GM21390 (cell line): ENCODE results near the gene MFRP.

ENCODE experiments used
- ATAC-seq: cut with Tn5 transposase; IDR thresholded peaks from one replicate; pipeline ENCODE4 v1.9.1; 2021; ENCODE audit not compliant: unreplicated experiment

The MFRP gene

DNA sequence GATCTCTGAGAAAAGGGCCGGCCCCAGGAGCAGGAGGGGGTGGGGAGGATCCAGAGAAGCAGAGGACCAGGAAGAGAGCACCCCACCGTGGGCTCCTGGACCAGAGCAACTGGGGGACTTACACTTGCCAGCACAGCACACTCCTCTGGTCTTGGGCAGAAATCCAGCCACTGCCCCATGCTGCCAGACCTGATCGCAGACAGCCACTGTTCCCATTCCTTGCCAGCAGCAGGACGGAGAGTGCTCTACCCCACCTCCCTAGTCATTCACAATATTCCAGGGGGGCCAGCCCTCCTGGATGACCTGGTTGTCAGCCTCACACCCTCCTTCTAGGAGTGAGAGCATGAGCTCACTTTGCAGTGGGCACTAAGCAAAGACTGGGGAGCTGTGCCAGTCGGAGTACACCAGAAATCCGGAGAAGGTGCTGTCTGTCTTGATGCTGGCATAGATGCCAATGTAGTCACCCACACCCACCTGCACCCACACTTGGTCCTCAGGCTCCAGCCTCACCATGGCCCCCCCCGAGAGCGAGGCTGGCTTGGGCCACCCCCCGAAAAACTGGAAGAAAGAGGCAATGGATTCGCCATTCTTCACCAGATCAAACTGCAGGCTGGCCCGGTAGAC is 7.4 kb downstream of the MFRP start:
- no peak for ATAC-seq

DNA sequence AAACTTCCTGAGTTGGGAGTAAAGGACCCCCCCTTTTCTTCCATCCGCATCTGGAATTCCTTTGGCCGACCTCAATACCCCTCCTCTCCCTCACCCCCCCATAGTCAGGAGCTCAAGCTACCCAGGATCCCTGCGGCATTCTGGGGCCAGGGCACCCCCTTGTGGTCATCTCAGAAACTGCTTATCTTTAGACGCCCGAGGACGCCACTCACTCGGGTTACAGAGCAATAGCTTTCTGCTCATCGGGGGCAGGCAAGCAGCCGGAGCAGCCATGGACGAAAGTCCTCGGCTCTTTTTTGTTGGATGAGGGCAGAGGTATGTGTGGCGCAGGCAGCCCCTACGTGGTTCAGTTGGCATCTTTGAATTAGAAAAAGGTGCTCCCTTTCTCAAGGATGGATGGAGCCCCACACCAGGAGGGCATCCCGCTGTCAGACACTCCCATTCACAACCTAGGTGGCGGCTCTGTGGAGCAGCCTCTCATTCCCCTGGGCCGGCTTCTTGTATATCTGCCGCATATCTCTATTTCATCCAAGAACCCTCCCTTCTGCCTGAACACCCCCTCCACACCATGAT is 8.1 kb downstream of the MFRP start:
- ATAC-seq: no peak

DNA sequence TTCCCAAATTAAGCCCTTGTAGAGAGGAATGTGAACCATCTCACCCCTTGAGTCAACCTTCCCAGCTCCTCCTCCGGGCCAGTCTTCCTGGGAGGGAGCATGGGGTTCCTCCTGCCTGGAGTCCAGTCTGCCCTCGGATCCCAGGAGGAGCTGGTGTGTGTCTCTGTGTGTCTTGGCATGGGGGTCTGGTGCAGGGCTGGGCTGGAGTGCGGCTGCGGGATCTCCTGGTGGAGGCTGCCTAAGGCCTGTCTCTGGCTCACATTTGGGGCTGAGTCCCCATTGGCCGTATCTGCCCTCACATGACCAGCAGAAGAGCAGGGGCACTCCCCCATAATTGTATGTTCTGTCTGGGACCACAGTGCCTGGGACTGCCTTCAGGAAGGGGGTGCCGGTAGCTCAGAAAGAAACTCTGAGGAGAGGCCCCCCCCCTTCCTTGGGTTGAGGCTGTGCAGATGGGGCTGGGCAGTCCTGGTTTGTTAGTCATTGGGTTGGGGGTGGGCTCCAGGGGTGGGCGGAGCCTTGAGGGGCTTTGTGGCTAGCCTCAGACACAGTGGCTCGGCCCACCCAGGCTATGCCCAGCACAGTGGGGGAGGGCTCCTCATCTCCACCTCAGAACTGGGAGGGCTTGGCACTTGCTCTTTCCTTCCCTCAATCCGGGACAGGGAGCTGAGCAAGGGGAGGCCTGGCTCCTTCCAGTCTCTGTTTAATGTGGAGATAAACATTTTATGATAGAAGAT is 8.8 kb downstream of the MFRP start:
- no peak for ATAC-seq

DNA sequence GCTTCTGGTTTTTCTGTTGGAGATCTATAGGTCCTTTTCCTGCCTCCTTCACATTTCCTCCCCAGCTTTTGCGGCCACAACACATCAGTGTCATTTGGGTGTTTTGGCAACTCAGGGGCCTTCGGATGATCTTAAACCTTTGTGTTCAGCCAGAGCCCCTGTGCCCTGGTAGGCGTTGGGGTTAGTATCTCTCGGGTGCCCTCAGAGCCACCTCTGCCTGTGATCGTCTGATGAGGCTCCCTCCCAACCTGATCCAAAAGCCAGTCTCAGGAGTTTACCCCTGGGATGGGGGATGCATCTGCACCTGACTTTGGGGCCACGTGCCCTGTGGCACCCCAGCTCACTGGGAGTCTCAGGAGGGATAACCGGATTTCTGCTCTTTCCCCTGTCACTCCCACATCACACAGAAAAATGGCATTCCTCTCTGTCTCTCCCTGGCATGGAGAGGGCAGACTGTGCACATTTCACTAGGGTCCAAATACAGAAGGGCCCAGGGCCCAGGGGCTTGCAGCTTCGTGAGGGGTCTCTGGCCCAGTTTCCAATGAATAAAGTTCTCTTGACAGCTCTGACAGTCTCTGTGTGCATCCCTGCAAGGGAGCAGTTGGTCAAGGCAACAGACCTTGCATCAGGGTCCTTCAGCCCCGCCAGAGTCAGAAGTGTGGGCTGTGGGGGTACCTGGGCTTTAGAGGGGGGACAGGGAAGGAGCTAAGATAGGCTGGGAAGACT is 9.6 kb downstream of the MFRP start:
- ATAC-seq: no peak

DNA sequence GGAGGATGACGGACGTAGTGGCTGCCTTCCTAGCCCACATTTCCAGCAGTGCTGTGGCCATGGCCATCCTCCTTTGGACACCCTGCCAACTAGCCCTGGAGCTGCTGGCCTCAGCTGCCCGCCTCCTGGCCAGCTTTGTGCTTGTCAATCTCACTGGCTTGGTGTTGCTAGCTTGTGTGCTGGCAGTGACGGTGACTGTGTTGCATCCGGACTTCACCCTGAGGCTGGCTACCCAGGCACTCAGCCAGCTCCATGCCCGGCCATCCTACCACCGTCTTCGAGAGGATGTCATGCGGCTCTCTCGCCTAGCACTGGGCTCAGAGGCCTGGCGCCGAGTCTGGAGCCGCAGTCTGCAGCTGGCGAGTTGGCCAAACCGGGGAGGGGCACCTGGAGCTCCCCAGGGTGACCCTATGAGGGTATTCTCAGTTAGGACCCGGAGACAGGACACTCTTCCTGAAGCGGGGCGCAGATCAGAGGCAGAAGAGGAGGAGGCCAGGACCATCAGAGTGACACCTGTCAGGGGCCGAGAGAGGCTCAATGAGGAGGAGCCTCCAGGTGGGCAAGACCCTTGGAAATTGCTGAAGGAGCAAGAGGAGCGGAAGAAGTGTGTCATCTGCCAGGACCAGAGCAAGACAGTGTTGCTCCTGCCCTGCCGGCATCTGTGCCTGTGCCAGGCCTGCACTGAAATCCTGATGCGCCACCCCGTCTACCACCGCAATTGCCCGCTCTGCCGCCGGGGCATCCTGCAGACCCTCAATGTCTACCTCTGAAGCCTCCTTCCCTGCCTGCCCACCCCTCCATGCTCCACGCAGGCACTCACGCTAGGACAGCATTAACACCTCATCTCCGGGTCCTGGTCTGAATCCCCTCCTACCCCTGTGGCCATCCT is 10.6 kb downstream of the MFRP start:
- no peak for ATAC-seq

DNA sequence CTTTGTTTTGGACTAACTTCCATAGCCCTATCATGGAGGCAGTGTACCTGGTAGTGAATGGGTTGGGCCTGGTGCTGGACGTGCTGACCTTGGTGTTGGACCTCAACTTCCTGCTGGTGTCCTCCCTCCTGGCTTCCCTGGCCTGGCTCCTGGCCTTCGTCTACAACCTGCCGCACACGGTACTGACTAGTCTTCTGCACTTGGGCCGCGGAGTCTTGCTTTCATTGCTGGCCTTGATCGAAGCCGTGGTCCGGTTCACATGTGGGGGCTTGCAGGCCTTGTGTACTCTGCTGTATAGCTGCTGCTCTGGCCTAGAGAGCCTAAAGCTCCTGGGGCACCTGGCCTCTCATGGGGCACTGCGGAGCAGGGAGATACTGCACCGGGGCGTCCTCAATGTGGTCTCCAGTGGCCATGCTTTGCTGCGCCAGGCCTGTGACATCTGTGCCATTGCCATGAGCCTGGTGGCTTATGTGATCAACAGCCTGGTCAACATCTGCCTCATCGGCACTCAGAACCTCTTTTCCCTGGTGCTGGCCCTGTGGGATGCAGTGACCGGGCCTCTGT is 11.3 kb downstream of the MFRP start:
- no peak for ATAC-seq

DNA sequence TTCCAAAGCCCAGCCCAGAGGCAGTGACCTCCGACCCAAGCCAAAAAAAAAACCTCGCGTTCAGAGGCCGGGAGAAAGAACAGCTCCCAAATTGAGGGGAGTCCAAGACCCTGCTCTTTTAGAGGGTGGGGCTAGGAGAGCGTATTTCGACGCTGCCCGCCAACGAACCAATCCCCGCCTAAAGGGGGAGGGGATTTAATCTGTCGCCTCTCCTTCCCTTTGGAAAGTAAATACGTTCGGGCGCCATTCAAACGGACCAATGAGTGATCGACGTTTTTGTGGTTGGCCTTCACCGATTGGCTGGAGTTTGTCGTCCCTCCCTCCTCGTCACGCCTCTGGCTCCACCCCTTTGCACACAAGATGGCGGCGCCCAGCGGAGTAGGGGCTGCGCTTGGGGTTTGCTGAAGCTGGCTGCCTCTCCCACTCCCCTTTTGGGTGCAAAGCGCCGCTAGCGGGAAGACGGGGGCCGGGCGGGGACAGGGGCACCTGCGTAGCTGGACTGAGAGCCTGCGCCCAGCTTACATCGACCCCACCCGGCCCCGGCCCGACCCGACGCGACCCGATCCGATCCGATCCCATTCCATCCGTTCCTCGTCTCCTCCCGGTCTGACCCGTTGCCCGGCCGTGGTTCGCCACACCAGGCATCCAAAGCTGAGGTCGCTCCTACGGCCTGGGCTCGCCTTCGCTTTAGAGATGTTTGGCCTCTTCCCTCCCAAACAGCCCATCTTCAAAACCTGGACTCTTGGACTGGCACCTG is 12.2 kb downstream of the MFRP start, which contains the start of gene RNF26:
RNF26 (plus strand) TSS at position 354 of the 757 bp plus-strand sequence. CDS start 596 bp downstream, outside the sequence.
- ATAC-seq: peak; percentile 93

DNA sequence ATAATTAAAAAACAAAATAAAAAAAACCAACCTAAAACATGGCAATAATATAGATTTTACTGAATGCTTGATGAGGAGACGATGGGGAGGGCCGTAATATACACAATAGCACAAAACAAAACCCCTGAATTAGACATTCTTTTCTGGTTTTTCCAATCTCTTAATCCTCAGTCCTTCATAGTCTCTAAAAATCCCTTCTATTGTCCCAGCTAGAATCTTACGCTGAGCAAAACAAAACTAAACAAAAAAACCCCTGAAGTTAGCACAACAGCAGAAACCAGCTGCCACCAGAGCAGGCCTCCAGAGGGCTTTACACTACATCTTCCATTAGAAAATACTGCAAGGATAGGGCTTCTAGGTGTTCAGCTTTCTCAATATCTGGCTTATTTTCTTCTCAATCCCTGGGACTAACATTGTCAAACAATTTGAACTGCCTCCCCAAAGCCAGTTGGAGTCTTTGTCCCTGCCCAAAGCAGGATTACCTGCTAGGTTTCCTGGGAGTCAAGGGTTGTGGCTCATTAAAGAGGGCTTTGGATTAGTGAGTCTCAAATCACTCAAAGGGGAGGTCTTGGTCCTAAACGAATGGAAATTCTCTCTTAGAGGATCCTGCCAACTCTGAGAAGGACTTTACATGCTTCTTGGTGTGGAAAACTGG is 14.3 kb downstream of the MFRP start:
- ATAC-seq: no peak

DNA sequence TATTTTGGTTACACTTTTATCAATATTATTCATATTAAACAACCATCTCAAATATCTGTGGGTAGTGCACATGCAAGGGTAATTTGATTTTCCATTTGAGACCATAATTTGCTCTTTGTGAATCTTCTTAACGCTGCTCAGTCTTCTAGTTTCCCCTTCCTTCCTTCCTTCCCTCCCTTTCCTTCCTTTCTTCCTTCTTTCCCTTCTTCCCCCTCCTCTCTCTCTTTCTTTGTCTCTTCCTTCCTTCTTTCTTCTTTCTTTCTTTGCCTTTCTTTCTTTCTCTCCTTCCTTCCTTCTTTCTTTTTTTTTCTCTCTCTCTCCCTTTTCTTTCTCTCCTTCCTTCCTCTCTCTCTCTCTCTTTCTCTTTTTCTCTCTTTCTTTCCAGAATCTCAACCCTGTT is 16.3 kb downstream of the MFRP start:
- ATAC-seq: no peak

DNA sequence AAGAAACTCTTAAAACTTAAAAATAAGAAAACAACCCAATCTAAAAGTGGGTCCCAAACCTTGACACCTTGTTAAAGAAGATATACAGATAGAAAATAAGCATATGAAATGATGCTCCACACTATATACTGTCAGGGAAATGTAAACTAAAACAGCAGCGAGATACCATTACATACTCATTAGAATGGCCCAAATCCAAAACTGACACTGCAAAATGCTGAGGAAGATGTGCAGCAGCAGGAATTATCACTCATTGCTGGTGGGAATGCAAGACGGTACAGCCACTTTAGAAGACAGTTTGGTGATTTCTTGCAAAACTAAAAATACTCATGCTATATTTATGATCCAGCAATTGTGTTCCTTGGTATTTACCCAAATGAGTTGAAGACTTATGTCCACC is 17.2 kb downstream of the MFRP start:
- no peak for ATAC-seq

DNA sequence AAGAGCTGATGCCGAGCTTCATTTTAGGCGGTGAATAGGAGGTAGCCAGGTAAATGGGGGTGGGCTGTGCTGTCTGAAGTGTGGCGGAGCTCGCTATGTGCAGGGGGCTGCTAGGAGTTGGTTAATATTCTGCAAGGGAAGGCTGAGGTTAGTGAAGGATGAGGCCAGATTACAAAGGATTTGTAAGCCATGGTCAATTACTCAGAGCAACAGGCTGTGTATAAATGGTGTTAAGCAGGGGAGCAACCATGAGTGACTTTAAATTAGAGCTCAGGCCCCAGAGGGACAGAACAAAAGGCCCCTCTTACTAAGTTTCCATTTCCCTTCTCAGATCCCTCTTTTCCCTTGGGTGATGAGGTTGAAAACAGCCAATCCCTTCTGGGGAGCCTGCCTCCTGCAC is 22.3 kb downstream of the MFRP start:
- ATAC-seq: no peak

DNA sequence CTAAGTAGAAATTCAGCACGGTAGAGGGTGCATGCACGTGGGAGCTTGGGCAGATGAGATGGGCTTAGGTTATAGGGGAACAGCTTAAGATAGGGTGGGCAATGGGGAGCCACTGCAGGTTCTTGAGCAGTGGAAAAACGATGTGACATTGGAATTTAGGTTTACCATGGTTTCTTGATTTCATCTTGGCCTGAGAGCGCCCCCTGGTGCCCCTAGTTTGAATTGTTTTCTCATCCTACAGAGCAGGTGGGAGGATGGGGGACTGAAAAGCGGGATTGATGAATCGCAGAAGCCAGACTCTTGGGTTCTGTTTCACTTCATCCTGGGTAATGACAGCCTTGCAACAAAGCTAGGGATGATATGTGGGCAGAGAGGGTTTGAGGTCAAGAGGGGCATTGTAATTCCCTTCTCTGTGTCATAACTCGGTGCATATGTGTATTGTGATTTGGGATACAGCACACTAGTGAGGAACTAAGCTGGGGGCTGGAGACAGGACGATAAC is 22.9 kb downstream of the MFRP start:
- ATAC-seq: no peak

DNA sequence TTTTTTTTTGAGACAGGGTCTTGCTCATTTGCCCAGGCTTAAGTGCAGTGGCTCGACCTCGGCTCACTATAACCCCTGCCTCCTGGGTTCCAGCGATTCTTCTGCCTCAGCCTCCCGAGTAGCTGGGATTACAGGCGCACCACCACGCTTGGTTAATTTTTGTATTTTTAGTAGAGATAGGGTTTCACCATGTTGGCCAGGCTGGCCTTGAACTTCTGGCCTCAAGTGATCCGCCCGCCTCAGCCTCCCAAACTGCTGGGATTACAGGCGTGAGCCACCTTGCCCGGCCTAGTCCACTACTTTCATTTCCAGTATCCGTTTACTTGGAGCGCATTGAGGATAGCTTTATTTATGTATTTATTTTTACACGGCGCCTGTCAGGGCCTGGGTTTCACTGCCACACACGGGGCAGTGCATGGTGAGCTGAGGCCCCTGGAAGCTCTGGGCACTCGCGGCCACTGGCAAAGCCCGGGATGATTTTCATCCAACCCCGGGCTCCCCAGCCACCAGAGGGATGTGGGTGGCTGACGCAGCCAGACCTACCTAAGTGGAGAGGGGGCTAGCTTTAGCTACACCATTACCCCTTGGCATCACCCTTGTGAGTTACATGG is 23.5 kb downstream of the MFRP start:
- no peak for ATAC-seq

DNA sequence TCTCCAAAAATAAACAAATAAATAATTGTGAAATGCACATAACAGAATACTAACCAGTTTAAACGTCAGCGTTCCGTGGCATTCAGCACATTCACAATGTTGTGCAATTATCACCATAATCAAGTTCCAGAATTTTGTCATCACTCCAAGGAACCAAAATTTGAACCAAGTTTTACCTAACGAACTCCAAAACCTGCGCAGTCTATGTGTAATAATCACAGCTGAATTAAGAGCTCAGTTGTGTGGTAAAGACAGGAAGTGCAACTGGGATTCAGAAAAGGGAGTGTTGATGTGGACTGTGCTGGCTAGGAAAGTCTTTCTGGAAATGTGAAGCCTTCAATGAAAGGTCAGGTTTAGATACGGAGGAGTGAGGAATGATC is 24.2 kb downstream of the MFRP start:
- no peak for ATAC-seq

DNA sequence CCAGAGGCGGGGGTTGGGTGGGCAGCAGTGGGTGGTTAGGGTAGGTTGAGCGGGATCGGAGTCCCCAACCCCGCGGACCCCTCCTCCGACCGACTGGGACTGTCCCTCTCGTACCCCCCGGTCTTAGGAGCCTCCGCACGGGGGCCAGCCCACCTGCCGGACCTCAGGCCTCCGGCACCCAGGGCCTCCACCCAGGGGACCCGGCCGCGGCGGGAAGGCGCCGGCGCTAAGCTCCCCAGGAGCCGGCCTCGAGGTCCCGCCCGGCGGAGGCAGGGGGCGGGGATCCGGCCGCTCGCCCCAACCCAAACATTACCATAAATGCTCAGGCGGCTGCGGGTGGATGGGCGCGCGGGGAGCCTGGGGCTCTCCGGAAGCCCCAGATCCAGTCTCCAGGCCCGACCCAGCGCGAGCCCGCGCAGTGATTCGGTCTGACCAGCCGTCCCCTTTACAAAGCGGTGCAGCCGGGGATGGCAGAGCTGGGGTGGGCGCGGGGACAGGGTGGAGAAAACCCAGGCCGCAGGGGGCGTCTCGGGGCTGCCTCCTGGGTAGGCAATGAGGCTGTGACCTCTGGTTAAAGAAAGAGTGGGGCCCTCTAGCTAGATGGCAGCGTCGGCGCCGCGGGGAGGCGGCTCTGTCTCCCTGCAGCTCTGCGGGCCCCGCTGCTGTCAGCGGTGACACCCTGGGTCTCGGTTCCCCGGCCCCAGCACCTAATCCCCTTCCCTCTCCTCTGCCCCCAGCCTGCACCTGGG is 25.6 kb downstream of the MFRP start:
- peak; percentile 57 for ATAC-seq

DNA sequence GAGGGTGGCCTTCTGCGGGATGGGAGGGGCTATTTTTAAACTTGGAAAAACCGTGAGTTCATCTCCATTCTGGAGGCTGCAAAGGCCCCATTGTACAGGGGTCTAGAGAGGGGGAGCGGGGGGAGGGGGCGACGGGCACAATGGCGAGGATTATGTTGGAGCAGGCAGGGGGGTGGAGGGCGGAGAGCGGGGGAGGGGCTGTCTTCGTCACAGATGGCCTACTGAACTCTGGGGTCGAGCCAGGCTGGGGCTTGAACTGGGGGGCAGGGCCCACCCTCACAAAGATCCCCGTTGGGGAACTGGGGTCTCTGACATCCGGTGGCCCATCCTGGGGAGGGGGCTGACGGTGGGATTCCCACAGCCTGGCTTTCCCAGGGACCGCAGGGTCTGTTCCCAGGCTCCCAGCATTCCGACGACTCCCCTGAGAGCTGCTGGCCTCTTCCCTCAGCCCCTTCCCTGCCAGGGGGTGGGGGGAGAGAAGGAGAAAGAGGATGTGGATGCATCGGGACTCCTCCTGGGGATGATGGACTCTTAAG is 26.2 kb downstream of the MFRP start:
- no peak for ATAC-seq

DNA sequence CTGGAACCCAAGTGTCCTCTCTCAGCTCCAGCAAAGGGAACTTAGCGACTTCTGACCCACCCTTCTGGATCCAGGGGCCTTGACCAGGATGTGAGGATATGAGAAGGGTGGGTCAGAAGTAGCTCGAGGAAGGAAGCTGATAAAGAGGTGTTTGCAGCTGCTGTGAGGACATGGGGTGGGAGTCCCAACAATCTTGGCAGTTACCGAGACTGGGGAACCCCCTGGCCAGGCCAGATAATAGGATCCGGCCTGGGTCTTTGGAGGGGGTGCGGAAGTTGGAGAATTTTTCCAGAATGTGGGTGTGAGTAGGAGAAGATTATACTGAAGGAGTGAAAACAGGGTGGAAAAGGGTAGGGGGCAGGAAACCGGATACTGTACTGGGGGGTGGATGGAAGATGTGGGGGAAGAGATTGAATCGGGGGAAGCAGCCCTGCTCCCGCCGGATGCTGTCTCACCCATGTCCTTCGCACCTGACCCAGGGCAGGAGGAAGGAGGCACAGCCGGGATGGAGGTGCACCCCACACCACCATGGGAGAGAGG is 26.7 kb downstream of the MFRP start:
- no peak for ATAC-seq
